T-helper 22 cell (primary cell): Measurements from ENCODE around the gene SLC2A1.
"Not testable (repeated sequence)": the region's sequence is repeated elsewhere in the genome, so short reads cannot be mapped to it uniquely, and the experiment has no call there.

Experiments
- DNase-seq: peaks from one replicate; pipeline ENCODE4 v3.0.0-alpha.2; 2020; ENCODE audit warnings: low read depth

Gene SLC2A1

GRCh38 chr1:42929434-42930177 is 29.1 kb downstream of the SLC2A1 start:
- no peak for DNase-seq

GRCh38 chr1:42928859-42929258 is 29.8 kb downstream of the SLC2A1 start:
- DNase-seq = no peak

GRCh38 chr1:42927920-42928505 is 30.7 kb downstream of the SLC2A1 start:
- no peak for DNase-seq

GRCh38 chr1:42927274-42927841 is 31.3 kb downstream of the SLC2A1 start:
- no peak for DNase-seq

DNA sequence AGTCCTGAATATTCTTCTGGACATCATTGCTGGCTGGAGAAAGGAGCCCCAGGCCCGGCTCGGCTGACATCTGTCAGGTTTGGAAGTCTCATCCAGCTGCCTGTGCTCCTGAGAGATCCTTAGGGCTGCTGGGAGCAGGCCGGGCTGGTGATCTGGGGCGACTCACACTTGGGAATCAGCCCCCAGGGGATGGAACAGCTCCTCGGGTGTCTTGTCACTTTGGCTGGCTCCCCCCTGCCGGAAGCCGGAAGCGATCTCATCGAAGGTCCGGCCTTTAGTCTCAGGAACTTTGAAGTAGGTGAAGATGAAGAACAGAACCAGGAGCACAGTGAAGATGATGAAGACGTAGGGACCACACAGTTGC is 31.8 kb downstream of the SLC2A1 start:
- DNase-seq = no peak

- DNase-seq = no peak
These were observed 32.3 kb downstream of the SLC2A1 start for GRCh38 chr1:42926235-42926878.

DNA sequence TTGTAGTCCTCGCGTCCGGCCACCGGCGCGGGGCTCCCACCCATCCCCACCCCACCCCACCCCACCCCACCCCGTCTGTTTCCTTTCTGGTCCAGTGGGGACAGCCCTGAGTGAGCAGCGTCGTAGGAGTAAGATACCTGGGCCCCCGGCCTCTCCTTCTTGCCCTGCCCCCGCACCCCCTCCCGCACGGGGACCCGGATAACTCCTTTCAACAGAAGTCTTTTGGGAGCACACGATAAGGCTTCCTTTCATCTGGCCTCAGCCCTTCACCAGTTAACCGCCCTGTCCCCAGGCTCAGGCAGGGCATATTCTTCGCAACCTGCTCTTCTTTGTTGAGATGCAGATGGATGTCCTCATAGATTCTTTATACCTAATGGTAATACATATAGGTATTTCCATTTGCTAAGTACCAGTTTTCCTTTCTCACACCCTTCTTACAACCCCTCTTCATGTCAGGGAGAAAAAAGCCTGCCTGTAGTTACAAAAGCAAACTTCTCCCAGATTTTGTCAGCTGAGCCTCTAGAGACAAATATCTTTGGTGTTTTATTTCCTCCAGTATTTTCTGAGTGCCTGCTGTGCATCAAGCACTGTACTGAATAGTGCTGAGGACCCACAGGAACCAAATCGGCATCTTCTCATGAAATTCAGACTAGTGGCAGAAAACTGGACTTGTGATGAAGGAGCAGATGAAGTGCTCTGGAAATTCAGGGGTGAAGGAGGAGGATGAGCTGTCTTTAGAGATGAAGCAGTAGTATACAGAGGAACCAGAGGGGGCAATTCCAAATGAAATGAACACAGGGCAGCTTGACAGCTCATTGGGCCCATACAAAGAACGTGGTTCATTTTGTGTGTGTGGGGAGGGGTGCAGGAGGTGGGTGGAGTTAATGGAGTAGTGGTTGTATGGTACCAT is 33.6 kb downstream of the SLC2A1 start:
- no peak for DNase-seq

GRCh38 chr1:42924082-42924850 is 34.4 kb downstream of the SLC2A1 start:
- peak; percentile 84 for DNase-seq

DNA sequence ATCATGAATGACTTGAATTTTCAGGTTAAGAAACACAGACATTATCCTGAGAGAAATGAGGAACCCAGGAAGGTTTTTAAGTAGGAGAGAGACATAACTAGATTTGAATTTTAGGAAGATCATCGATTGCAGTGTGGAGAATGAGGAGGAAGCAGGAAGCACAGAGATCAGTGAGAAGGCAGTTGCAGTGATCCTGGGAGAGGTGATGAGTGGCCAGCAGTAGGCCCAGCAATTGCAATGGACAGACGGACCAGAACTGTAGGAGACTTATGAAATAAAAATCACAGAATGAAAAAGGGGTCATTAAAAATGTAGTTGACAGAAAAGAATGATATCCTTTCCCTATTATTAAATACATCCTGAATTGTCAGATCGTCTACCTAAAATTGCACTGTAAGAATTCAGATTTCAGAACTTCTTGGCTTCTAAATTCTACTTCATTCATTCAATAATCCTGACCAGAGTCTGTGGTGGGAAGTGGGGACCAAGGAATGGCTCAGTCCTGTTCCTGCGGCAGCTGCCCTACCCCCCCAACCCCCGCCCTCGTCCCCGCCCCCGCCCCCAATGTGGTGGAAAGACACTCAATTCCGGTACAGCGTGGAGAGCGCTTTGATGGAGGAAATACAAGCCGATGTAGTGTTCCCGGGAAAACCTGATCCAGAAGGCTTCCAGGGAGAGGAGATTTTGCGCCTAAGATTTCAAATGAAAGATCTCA is 35.1 kb downstream of the SLC2A1 start:
- DNase-seq = no peak

DNA sequence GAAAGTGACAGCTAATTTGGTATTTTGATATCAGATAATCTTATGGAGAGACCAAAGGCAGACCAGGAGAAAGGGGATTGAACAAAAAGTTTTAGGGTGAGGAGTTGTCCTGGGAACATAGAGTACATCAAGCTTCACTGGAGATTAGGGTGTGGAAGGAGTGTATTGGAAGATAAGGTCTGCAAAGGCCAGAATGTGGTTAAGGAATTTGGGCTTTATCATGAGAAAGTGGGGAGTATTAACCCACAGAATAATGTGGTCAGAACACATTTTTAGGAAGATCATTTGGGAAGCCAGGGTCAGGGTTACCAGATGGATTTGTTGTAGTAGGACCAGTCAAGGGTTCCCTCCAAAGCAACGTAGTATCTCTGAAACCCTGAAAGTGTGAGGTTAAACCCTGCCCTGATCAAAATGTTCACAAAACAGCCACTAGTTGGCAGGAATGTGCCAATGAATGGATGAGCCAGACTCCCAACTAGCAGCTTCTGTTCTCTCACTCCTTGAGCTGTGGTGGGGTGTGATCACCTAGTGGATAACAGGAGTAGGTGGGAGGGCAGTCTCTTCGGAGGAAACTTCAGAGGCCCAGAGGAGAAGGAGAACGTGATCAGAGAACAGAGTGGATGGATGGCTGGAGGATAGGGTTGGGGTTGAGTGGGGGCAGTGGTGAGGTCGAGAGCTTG is 35.8 kb downstream of the SLC2A1 start:
- DNase-seq = peak; percentile 22

DNA sequence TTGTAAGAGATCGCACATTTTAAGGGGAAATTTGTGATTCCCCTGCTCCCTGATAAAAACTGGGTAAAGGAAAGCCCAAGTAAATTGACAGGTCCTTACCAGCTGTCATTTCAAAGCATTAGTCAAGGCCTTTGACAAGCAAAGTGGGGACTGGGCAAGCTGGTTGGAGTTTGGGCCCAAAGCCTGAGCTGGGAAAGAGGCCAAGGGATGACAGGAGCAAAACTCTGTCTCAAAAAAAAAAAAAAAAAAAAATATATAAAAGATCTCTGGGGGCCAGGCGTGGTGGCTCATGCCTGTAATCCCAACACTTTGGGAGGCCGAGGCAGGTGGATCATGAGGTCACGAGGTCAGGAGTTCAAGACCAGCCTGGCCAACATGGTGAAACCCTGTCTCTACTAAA is 36.9 kb downstream of the SLC2A1 start:
- no peak for DNase-seq

GRCh38 chr1:42919651-42920050 is 39.0 kb downstream of the SLC2A1 start:
- not testable (repeated sequence) for DNase-seq

DNA sequence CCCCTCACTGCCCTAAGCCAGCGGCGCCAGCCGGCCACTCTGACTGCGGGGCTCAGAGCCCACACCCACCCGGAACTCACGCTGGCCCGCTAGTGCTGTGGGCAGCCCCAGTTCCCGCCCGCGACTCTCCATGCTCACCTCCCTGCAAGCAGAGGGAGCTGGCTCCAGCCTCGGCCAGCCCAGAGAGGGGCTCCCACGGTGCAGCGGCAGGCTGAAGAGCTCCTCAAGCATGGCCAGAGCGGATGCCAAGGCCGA is 41.5 kb downstream of the SLC2A1 start:
- no peak for DNase-seq

- no peak for DNase-seq
These were observed 43.2 kb downstream of the SLC2A1 start for GRCh38 chr1:42915456-42915855.

DNA sequence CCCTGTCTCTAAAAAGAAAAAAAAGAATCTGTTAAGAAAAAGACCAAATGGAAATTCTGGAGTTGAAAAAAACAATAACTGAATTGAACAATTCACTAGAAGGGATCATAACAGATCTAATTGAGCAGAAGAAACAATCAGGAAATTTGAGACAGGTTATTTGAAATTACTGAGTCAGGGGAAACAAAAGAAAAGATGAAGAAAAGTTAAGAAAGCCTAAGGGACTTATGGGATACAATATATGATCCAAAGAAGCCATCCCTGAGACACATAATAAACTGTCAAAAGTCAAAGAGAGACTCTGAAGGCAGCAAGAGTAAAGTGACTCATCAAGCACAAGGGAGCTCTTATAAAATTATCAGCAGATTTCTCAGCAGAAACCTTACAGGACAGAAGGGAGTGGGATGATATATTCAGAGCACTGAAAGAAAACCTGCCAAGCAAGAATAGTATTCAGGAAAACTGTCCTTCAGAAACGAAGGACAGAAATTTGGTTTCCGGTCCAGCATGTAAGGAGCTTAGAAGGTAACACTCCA is 44.5 kb downstream of the SLC2A1 start:
- no peak for DNase-seq

- peak; percentile 39 for DNase-seq
These were observed 45.1 kb downstream of the SLC2A1 start for GRCh38 chr1:42913426-42914091.

GRCh38 chr1:42910985-42911384 is 47.7 kb downstream of the SLC2A1 start:
- no peak for DNase-seq

DNA sequence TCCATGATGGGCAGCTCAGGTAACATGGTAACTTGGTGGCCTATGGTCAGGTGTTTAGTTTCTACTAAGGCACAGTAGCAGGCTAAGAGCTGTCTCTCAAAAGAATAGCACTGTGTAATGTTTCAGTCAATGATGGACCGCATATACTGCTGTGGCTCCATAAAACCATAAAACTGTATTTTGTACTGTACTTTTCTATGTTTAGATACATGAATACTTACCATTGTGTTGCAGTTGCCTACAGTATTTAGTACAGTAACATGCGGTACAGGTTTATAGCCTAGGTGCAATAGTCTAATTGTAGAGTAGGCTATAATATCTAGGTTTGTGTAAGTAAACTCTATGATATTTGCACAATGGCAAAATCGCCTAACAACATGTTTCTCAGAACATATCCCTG is 50.6 kb downstream of the SLC2A1 start:
- DNase-seq = no peak

DNA sequence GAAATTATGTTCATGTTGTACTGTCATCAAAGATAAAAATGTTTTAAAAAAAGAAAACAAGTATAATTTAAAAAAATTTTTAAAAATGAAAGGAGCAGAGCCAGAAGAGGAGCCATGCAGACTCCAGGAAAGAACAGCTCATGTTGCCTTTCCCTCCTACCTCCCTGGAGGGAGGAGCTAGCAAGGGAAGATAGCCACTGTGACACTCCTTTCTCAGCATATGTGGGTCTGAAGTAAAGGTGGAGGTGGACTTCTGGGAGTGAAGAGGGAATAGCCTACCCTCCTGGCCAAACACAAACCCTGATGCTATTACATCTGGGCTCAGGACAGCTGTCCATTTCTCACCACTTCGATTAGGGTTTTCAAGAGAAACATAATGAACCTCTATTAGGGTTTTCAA is 54.2 kb downstream of the SLC2A1 start:
- no peak for DNase-seq

DNA sequence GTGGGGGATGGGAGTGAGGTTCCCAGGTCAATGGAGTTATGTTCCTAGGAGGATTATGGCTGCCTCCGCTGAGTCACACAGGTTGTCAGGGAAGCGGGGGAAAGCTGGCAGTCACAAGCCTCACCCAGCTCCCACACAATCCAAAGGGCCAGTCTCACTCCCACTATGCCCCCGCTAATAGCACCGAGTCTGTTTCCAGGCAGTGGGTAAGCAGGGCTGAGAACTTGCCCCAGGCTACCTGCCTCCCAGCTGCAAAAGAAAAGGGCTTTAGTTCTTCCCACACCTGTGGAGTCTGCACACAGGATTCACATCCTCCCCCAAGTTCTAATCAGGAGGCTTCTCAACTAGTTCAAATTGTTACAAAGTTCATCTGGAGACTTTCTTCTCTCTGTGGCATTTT is 58.7 kb downstream of the SLC2A1 start:
- not testable (repeated sequence) for DNase-seq
